ENCODE measurements around the gene HOXB2. TPM values are rescaled to one million over a fixed set of nuclear protein-coding genes. Genes with fewer than 3 reads are reported as not detected.

Gene HOXB2
- polyA plus RNA-seq, 1 donor from 2014 or later = not detected

GRCh38 chr17:48568499-48569239, 23.8 kb upstream of the HOXB2 start:
- H3K4me3 ChIP-seq (ENCODE audit: low read length) = no peak overlapping the region
- no peak overlapping the region for H3K9ac ChIP-seq (ENCODE audit: low read length)
- H3K36me3 ChIP-seq (ENCODE audit: insufficient read depth, low read length) = no peaks in the 10 kb centered on the region
- no peaks in the 10 kb centered on the region for H3K9me2 ChIP-seq (ENCODE audit: insufficient read depth, low read length)
- H2AFZ ChIP-seq (ENCODE audit: low read depth, low read length) = no peak overlapping the region
- peaks cover 99% of the 10 kb centered on the region for H3K27me3 ChIP-seq (ENCODE audit: insufficient read depth, low read depth, low read length)
- no peak overlapping the region for H3K4me2 ChIP-seq (ENCODE audit: low read length)
- no peaks in the 10 kb centered on the region for H3K79me2 ChIP-seq (replicated peaks; ENCODE audit: insufficient read depth, low read length)
- H3F3A ChIP-seq (ENCODE audit: insufficient read depth, low read length, poor library complexity, severe bottlenecking) = no peaks in the 10 kb centered on the region
- H3K9me3 ChIP-seq (ENCODE audit: low read length) = no peaks in the 10 kb centered on the region
- H3K27ac ChIP-seq (ENCODE audit: low read length) = no peak overlapping the region
- H4K20me1 ChIP-seq (ENCODE audit: insufficient read depth) = no peaks in the 10 kb centered on the region
- TF ChIP-seq REST (IDR thresholded peaks at IDR 0.05; ENCODE audit: borderline replicate concordance) (no peak), RAD21 (conservative IDR thresholded peaks at IDR 0.05) (no peak), POLR2AphosphoS5 (IDR thresholded peaks at IDR 0.05) (no peak), EP300 (conservative IDR thresholded peaks at IDR 0.05; ENCODE audit: poor library complexity, severe bottlenecking) (no peak), CTCF (IDR thresholded peaks at IDR 0.05; ENCODE audit: poor library complexity, severe bottlenecking) (no peak), TAF1 (IDR thresholded peaks at IDR 0.05; ENCODE audit: low read depth) (no peak), EZH2 (IDR thresholded peaks at IDR 0.05; ENCODE audit: borderline replicate concordance, insufficient read depth, low read length, poor library complexity, severe bottlenecking) (no peak), SMC3 (conservative IDR thresholded peaks at IDR 0.05; ENCODE audit: poor library complexity) (no peak), MXI1 (conservative IDR thresholded peaks at IDR 0.05; ENCODE audit: poor library complexity, severe bottlenecking) (no peak)

- Histone ChIP-seq H3K9me2 (ENCODE audit: insufficient read depth, low read length) (no peaks in the 10 kb centered on the region), H3K27ac (ENCODE audit: low read length) (no peak overlapping the region), H3K4me2 (ENCODE audit: low read length) (no peak overlapping the region), H3K9ac (ENCODE audit: low read length) (no peak overlapping the region), H3K9me3 (ENCODE audit: low read length) (no peaks in the 10 kb centered on the region), H3K79me2 (replicated peaks; ENCODE audit: insufficient read depth, low read length) (no peaks in the 10 kb centered on the region), H3K27me3 (ENCODE audit: insufficient read depth, low read depth, low read length) (peaks cover 99% of the 10 kb centered on the region), H4K20me1 (ENCODE audit: insufficient read depth) (no peaks in the 10 kb centered on the region), H3K4me3 (ENCODE audit: low read length) (no peak overlapping the region), H2AFZ (ENCODE audit: low read depth, low read length) (no peak overlapping the region), H3K36me3 (ENCODE audit: insufficient read depth, low read length) (no peaks in the 10 kb centered on the region), H3F3A (ENCODE audit: insufficient read depth, low read length, poor library complexity, severe bottlenecking) (no peaks in the 10 kb centered on the region)
- TF ChIP-seq TAF1 (IDR thresholded peaks at IDR 0.05; ENCODE audit: low read depth) = no peak
- no peak for TF ChIP-seq EZH2 (IDR thresholded peaks at IDR 0.05; ENCODE audit: borderline replicate concordance, insufficient read depth, low read length, poor library complexity, severe bottlenecking)
- TF ChIP-seq MXI1 (conservative IDR thresholded peaks at IDR 0.05; ENCODE audit: poor library complexity, severe bottlenecking) = no peak
- TF ChIP-seq POLR2AphosphoS5 (IDR thresholded peaks at IDR 0.05) = no peak
- TF ChIP-seq SMC3 (conservative IDR thresholded peaks at IDR 0.05; ENCODE audit: poor library complexity) = no peak
- TF ChIP-seq EP300 (conservative IDR thresholded peaks at IDR 0.05; ENCODE audit: poor library complexity, severe bottlenecking) = no peak
- no peak for TF ChIP-seq REST (IDR thresholded peaks at IDR 0.05; ENCODE audit: borderline replicate concordance)
- no peak for TF ChIP-seq CTCF (IDR thresholded peaks at IDR 0.05; ENCODE audit: poor library complexity, severe bottlenecking)
- TF ChIP-seq RAD21 (conservative IDR thresholded peaks at IDR 0.05) = no peak
Measured at GRCh38 chr17:48567646-48568354, 22.9 kb upstream of the HOXB2 start.
